Measurements from ENCODE around the gene SLC6A6.

GRCh38 chr3:14401692-14402303 lies 608 bp upstream of the SLC6A6 start:
- TF ChIP-seq CTCF (conservative IDR thresholded peaks at IDR 0.05 in 1 of 2, IDR thresholded peaks at IDR 0.05 in 1 of 2; ENCODE audit: extremely low read depth in 1 of 2, insufficient read depth in 1 of 2, low read depth in 1 of 2, low read length in 2 of 2) (no peak), EZH2 (IDR thresholded peaks at IDR 0.05; ENCODE audit: borderline replicate concordance, low read length) (no peak)
